Measurements from ENCODE around the gene KCNS3. TPM values are rescaled to one million over a fixed set of nuclear protein-coding genes. Genes with fewer than 3 reads are reported as not detected.

Gene KCNS3
- total RNA-seq, 1 donor from 2014 or later, result 10.0 TPM

DNA sequence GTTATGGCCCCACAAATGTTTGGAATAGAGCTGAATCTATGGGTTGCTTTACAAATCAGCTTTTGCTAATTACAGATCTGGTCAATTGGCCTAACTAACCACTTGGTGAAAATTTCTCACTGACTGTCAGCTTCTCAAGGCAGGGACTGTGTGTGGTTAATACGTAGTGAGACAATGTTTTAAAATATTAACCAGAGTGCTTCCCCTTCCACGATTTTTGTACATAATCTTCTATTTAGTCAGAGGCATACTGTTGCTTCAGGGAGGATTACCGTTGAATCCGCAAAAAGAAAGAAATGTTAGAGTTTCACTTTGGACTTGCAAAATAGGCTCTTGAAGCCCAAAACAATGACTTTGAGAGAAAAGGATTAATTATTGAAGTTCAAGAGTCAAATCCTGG is 14.9 kb upstream of the KCNS3 start:
- Histone ChIP-seq H3K4me3 (no peak overlapping the region), H3K9me3 (ENCODE audit: low read depth) (no peaks in the 10 kb centered on the region), H3K27ac (no peak overlapping the region), H3F3A (ENCODE audit: low read depth) (no peaks in the 10 kb centered on the region), H3K36me3 (no peaks in the 10 kb centered on the region), H2AFZ (replicated peaks) (no peak overlapping the region), H3K79me2 (ENCODE audit: low read depth) (no peaks in the 10 kb centered on the region), H3K27me3 (no peaks in the 10 kb centered on the region), H3K4me2 (no peak overlapping the region), H4K20me1 (ENCODE audit: low read depth) (no peaks in the 10 kb centered on the region), H3K4me1 (no peaks in the 10 kb centered on the region), H3K9ac (no peak overlapping the region)
- Mint-ChIP-seq H3K9me3 (no peaks in the 10 kb centered on the region), H3K36me3 (no peaks in the 10 kb centered on the region), H3K27me3 (ENCODE audit: insufficient read depth, low read depth) (peaks cover 9% of the 10 kb centered on the region), H3K4me3 (no peak overlapping the region), H3K4me1 (no peaks in the 10 kb centered on the region), H3K27ac (no peak overlapping the region)
- TF ChIP-seq EZH2 (IDR thresholded peaks at IDR 0.05), result no peak
- TF ChIP-seq, protein P1, sequence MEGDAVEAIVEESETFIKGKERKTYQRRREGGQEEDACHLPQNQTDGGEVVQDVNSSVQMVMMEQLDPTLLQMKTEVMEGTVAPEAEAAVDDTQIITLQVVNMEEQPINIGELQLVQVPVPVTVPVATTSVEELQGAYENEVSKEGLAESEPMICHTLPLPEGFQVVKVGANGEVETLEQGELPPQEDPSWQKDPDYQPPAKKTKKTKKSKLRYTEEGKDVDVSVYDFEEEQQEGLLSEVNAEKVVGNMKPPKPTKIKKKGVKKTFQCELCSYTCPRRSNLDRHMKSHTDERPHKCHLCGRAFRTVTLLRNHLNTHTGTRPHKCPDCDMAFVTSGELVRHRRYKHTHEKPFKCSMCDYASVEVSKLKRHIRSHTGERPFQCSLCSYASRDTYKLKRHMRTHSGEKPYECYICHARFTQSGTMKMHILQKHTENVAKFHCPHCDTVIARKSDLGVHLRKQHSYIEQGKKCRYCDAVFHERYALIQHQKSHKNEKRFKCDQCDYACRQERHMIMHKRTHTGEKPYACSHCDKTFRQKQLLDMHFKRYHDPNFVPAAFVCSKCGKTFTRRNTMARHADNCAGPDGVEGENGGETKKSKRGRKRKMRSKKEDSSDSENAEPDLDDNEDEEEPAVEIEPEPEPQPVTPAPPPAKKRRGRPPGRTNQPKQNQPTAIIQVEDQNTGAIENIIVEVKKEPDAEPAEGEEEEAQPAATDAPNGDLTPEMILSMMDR (IDR thresholded peaks at IDR 0.05), result no peak
- TF ChIP-seq EZH2phosphoT487 (IDR thresholded peaks at IDR 0.05), result no peak
- no peak for DNase-seq (ENCODE audit: low spot score)

DNA sequence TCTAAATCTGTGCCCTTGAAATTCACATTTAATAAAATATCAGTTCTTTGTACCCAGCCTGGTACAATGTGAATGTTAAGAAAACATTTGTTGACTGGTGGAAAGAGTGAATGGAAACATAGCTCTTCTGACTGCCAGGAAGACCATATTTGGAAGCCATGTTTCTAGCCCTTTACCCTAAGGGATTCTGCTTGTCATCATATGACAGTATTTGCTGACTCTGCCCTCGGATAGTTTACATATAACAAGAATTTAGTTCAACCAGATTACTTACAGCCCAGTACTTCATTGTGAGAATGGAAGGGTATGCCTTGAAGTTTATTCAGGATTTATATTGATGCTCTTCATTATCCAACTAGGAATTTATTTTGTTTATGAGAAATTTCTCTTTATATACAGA is 13.8 kb upstream of the KCNS3 start:
- H3K27me3 ChIP-seq, result no peaks in the 10 kb centered on the region
- H3K79me2 ChIP-seq (ENCODE audit: low read depth), result no peaks in the 10 kb centered on the region
- no peak for TF ChIP-seq EZH2phosphoT487 (IDR thresholded peaks at IDR 0.05)
- TF ChIP-seq EZH2 (IDR thresholded peaks at IDR 0.05), result no peak
- TF ChIP-seq, protein P1 (IDR thresholded peaks at IDR 0.05), result no peak
- Mint-ChIP-seq H3K9me3 (no peaks in the 10 kb centered on the region), H3K27me3 (ENCODE audit: insufficient read depth, low read depth) (peaks cover 6% of the 10 kb centered on the region), H3K36me3 (no peaks in the 10 kb centered on the region), H3K27ac (no peak overlapping the region), H3K4me3 (no peak overlapping the region), H3K4me1 (no peaks in the 10 kb centered on the region)
- H3K4me3 ChIP-seq, result no peak overlapping the region
- no peaks in the 10 kb centered on the region for H3K36me3 ChIP-seq
- no peak for DNase-seq (ENCODE audit: low spot score)
- H3K4me1 ChIP-seq, result no peaks in the 10 kb centered on the region
- H3K9ac ChIP-seq, result no peak overlapping the region
- H3K27ac ChIP-seq, result no peak overlapping the region
- no peak overlapping the region for H2AFZ ChIP-seq (replicated peaks)
- H3K4me2 ChIP-seq, result no peak overlapping the region
- no peaks in the 10 kb centered on the region for H4K20me1 ChIP-seq (ENCODE audit: low read depth)
- no peaks in the 10 kb centered on the region for H3K9me3 ChIP-seq (ENCODE audit: low read depth)
- no peaks in the 10 kb centered on the region for H3F3A ChIP-seq (ENCODE audit: low read depth)

DNA sequence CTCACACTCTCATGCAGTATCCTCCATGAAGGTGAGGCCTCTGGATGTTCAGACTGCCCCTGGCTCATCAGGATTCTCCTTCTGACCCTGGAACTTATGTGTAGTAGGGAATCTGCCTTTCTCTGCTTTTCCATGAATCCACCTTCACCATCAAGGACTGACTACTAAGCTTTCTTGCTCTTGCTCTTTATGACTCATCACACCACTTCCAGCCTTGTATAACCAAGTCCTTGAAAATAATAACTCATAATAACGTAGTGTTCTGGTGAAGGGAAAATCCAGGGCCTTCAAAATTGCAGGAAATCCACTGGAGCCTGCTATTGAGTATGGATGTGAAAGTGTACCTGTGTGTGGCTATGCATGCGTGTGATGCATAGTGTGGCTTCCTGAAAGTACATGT is 11.3 kb upstream of the KCNS3 start:
- no peak overlapping the region for H3K27ac ChIP-seq
- H3K27me3 ChIP-seq, result no peaks in the 10 kb centered on the region
- Mint-ChIP-seq H3K27ac (no peak overlapping the region), H3K4me1 (no peaks in the 10 kb centered on the region), H3K27me3 (ENCODE audit: insufficient read depth, low read depth) (peaks cover 2% of the 10 kb centered on the region), H3K4me3 (no peak overlapping the region), H3K9me3 (no peaks in the 10 kb centered on the region), H3K36me3 (no peaks in the 10 kb centered on the region)
- no peak overlapping the region for H3K9ac ChIP-seq
- H3K36me3 ChIP-seq, result no peaks in the 10 kb centered on the region
- no peak overlapping the region for H3K4me2 ChIP-seq
- TF ChIP-seq EZH2phosphoT487 (IDR thresholded peaks at IDR 0.05), result no peak
- H3K79me2 ChIP-seq (ENCODE audit: low read depth), result no peaks in the 10 kb centered on the region
- H3K9me3 ChIP-seq (ENCODE audit: low read depth), result no peaks in the 10 kb centered on the region
- no peak for DNase-seq (ENCODE audit: low spot score)
- H3K4me1 ChIP-seq, result no peaks in the 10 kb centered on the region
- H4K20me1 ChIP-seq (ENCODE audit: low read depth), result no peaks in the 10 kb centered on the region
- H2AFZ ChIP-seq (replicated peaks), result no peak overlapping the region
- H3F3A ChIP-seq (ENCODE audit: low read depth), result no peaks in the 10 kb centered on the region
- no peak overlapping the region for H3K4me3 ChIP-seq

DNA sequence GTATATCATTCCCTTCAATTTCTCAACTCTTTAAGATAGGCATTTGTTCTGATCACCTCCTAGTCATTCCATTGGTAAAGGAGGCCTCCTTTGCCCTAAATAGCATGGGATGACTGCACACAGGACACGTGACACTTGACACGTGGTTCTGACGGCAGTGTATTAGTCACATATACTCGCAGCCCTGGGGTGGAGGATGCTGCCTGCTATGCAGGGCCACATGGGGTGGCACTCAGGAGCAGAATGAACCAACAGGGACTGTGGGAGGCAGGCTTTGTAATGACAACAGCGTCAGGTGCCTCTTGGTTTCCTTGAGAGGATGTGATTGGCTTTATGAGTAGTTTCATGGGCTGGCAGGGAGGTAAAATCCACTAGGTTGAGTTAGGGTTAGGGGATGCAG is 9.3 kb upstream of the KCNS3 start:
- no peak overlapping the region for H3K9ac ChIP-seq
- peaks cover 5% of the 10 kb centered on the region for H3K27me3 ChIP-seq
- no peaks in the 10 kb centered on the region for H3F3A ChIP-seq (ENCODE audit: low read depth)
- Mint-ChIP-seq H3K27ac (no peak overlapping the region), H3K4me3 (no peak overlapping the region), H3K4me1 (no peaks in the 10 kb centered on the region), H3K27me3 (ENCODE audit: insufficient read depth, low read depth) (peaks cover 8% of the 10 kb centered on the region), H3K9me3 (no peaks in the 10 kb centered on the region), H3K36me3 (no peaks in the 10 kb centered on the region)
- DNase-seq (ENCODE audit: low spot score), result no peak
- no peaks in the 10 kb centered on the region for H3K4me1 ChIP-seq
- no peak overlapping the region for H3K27ac ChIP-seq
- no peaks in the 10 kb centered on the region for H3K36me3 ChIP-seq
- H3K79me2 ChIP-seq (ENCODE audit: low read depth), result no peaks in the 10 kb centered on the region
- H4K20me1 ChIP-seq (ENCODE audit: low read depth), result no peaks in the 10 kb centered on the region
- no peaks in the 10 kb centered on the region for H3K9me3 ChIP-seq (ENCODE audit: low read depth)
- H2AFZ ChIP-seq (replicated peaks), result no peak overlapping the region
- no peak overlapping the region for H3K4me2 ChIP-seq
- H3K4me3 ChIP-seq, result no peak overlapping the region
- TF ChIP-seq EZH2 (IDR thresholded peaks at IDR 0.05), result no peak
- no peak for TF ChIP-seq EZH2phosphoT487 (IDR thresholded peaks at IDR 0.05)
- TF ChIP-seq, protein P1 (IDR thresholded peaks at IDR 0.05), result no peak

Measured in neural progenitor cell (in vitro differentiated cells).